SK-N-SH treated with all-trans-retinoic acid at 6 μM for 48 hours (cell line): ENCODE results near the gene RNF208.

Source experiments
- ARNTL ChIP-seq: fragments of 450-650 bp; formaldehyde crosslinking; IDR thresholded peaks from 2 replicates; pipeline ENCODE4 v1.5.0; 2020; ENCODE audit warnings: low read depth, mild to moderate bottlenecking, moderate library complexity, borderline replicate concordance
- BACH2 ChIP-seq: fragments of 250-450 bp; sonication (Bioruptor Pico); IDR thresholded peaks from 2 replicates; pipeline ENCODE4 v1.9.0; 2021; ENCODE audit warnings: mild to moderate bottlenecking, borderline replicate concordance
- CREB5 ChIP-seq: fragments of 250-450 bp; sonication (Bioruptor Pico); IDR thresholded peaks from 2 replicates; pipeline ENCODE4 v1.5.1; 2020; ENCODE audit warnings: low read depth, mild to moderate bottlenecking, moderate library complexity
- GLIS3 ChIP-seq: fragments of 250-450 bp; sonication (Bioruptor Pico); IDR thresholded peaks from 2 replicates; pipeline ENCODE4 v1.5.0; 2020; ENCODE audit warnings: mild to moderate bottlenecking, moderate library complexity
- PATZ1 ChIP-seq: fragments of 250-450 bp; sonication (Bioruptor Pico); IDR thresholded peaks from 2 replicates; pipeline ENCODE4 v1.8.0; 2020; ENCODE audit warnings: mild to moderate bottlenecking, moderate library complexity, borderline replicate concordance
- RARB ChIP-seq: fragments of 250-450 bp; sonication (Bioruptor Pico); IDR thresholded peaks from 2 replicates; pipeline ENCODE4 v1.8.0; 2021; ENCODE audit warnings: mild to moderate bottlenecking, moderate library complexity
- TSHZ2 ChIP-seq: fragments of 250-450 bp; sonication (Bioruptor Pico); IDR thresholded peaks from 2 replicates; pipeline ENCODE4 v1.5.0; 2020; ENCODE audit warnings: mild to moderate bottlenecking, moderate library complexity
- ZFP3 ChIP-seq: fragments of 250-450 bp; sonication (Bioruptor Pico); IDR thresholded peaks from 2 replicates; pipeline ENCODE4 v1.5.0; 2020; ENCODE audit warnings: mild to moderate bottlenecking, moderate library complexity

GRCh38 chr9:137188490-137189296 lies 33.3 kb downstream of the RNF208 start, which contains the start of the genes ANAPC2 and SSNA1:
- no peak for TF ChIP-seq RARB
- TF ChIP-seq BACH2 (CRISPR knock-in tag), result no peak
- no peak for TF ChIP-seq TSHZ2
- no peak for TF ChIP-seq GLIS3 (CRISPR knock-in tag)
- TF ChIP-seq ARNTL (CRISPR knock-in tag), result no peak
- TF ChIP-seq ZFP3 (CRISPR knock-in tag), result no peak
- TF ChIP-seq CREB5 (CRISPR knock-in tag), result no peak
- TF ChIP-seq PATZ1 (CRISPR knock-in tag), result no peak
